ENCODE results near the gene ZNF777. TPM values are rescaled to one million over a fixed set of nuclear protein-coding genes. Genes with fewer than 3 reads are reported as not detected.
"Not testable (repeated sequence)": the region's sequence is repeated elsewhere in the genome, so short reads cannot be mapped to it uniquely, and the experiment has no call there.

Gene ZNF777
- total RNA-seq, 2 experiments from 2014 or later: 13.3 to 16.4 TPM

GRCh38 chr7:149495785-149496641, 35.2 kb upstream of the ZNF777 start:
- Mint-ChIP-seq H3K4me3 (peak overlapping the region; percentile 93), H3K27ac (peak overlapping the region; percentile 91), H3K4me1 (peaks cover 31% of the 10 kb centered on the region), H3K27me3 (no peaks in the 10 kb centered on the region), H3K36me3 (ENCODE audit: low read depth) (peaks cover 36% of the 10 kb centered on the region), H3K9me3 (ENCODE audit: low read depth) (no peaks in the 10 kb centered on the region)
- ChIA-PET POLR2A (interaction anchor here (0.6 to 1.3 kb wide), 4 partner anchors 36 to 263 kb away, joined by 3 to 8 read pairs (median 4); no protein-coding TSS in a partner anchor), CTCF (interaction anchor here (0.6 to 1.4 kb wide), 9 partner anchors 8 to 301 kb away, joined by 3 to 4 read pairs (median 3); partner anchors contain the start of gene ZNF282)
- DNase-seq: peak; percentile 38
- ATAC-seq: no peak
- intact Hi-C loops (cut with DNase I, micrococcal nuclease): loop anchor here (2.0 to 5.0 kb wide), 8 partner anchors 34 to 489 kb away; partner anchors contain the start of genes PDIA4 (in 1 of the 2), ZNF282 (in 1 of the 2), ZNF777 (in 1 of the 2) and ZNF862 (in 1 of the 2)

GRCh38 chr7:149494738-149495368, 34.0 kb upstream of the ZNF777 start:
- Mint-ChIP-seq H3K27ac (peak overlapping the region; percentile 64), H3K27me3 (no peaks in the 10 kb centered on the region), H3K4me1 (peaks cover 28% of the 10 kb centered on the region), H3K9me3 (ENCODE audit: low read depth) (no peaks in the 10 kb centered on the region), H3K36me3 (ENCODE audit: low read depth) (peaks cover 46% of the 10 kb centered on the region), H3K4me3 (no peak overlapping the region)
- DNase-seq (no peak), ATAC-seq (no peak)
- ChIA-PET POLR2A (interaction anchor here (0.6 to 1.3 kb wide), 2 partner anchors 34 to 252 kb away, joined by 4 read pairs; no protein-coding TSS in a partner anchor), CTCF (interaction anchor here (0.8 to 1.3 kb wide), 2 partner anchors 33 to 185 kb away, joined by 3 to 4 read pairs; no protein-coding TSS in a partner anchor)
- intact Hi-C loops (cut with DNase I, micrococcal nuclease): loop anchor here (5.0 kb wide), 3 partner anchors 33 to 488 kb away; partner anchors contain the start of genes ZNF282 (in 1 of the 2) and ZNF777 (in 1 of the 2)

- intact Hi-C loops (cut with DNase I, micrococcal nuclease); POLR2A ChIA-PET; ATAC-seq: not testable (repeated sequence)
Observed at GRCh38 chr7:149493975-149494374, 33.1 kb upstream of the ZNF777 start.

GRCh38 chr7:149493366-149493765, 32.5 kb upstream of the ZNF777 start:
- CTCF ChIA-PET: no interaction called here
- POLR2A ChIA-PET: no interaction called here
- Mint-ChIP-seq H3K4me3 (no peak overlapping the region), H3K9me3 (ENCODE audit: low read depth) (no peaks in the 10 kb centered on the region), H3K27ac (no peak overlapping the region), H3K27me3 (no peaks in the 10 kb centered on the region), H3K36me3 (ENCODE audit: low read depth) (peaks cover 48% of the 10 kb centered on the region), H3K4me1 (peaks cover 28% of the 10 kb centered on the region)
- ATAC-seq (no peak), DNase-seq (no peak)
- intact Hi-C loops (cut with DNase I, micrococcal nuclease): no loop called here

More at GRCh38 chr7:149493975-149494374, 33.1 kb upstream of the ZNF777 start:
- H3K4me3 Mint-ChIP-seq; H3K27ac Mint-ChIP-seq; H3K27me3 Mint-ChIP-seq; DNase-seq; H3K9me3 Mint-ChIP-seq (ENCODE audit: low read depth); CTCF ChIA-PET: not testable (repeated sequence)
- Mint-ChIP-seq H3K36me3 (ENCODE audit: low read depth) (peaks cover 46% of the 10 kb centered on the region), H3K4me1 (peaks cover 28% of the 10 kb centered on the region)

GRCh38 chr7:149490083-149490760, 29.4 kb upstream of the ZNF777 start:
- POLR2A ChIA-PET: no interaction called here
- H3K27ac Mint-ChIP-seq: no peak overlapping the region
- peaks cover 13% of the 10 kb centered on the region for H3K4me1 Mint-ChIP-seq
- CTCF ChIA-PET: no interaction called here
- ATAC-seq (no peak), DNase-seq (no peak)
- no peak overlapping the region for H3K4me3 Mint-ChIP-seq
- no peaks in the 10 kb centered on the region for H3K27me3 Mint-ChIP-seq
- no peaks in the 10 kb centered on the region for H3K9me3 Mint-ChIP-seq (ENCODE audit: low read depth)
- peaks cover 65% of the 10 kb centered on the region for H3K36me3 Mint-ChIP-seq (ENCODE audit: low read depth)
- intact Hi-C loops (cut with DNase I, micrococcal nuclease): no loop called here

- peaks cover 6% of the 10 kb centered on the region for H3K4me1 Mint-ChIP-seq
- H3K36me3 Mint-ChIP-seq (ENCODE audit: low read depth): peaks cover 66% of the 10 kb centered on the region
- no peak overlapping the region for H3K27ac Mint-ChIP-seq
- H3K27me3 Mint-ChIP-seq: no peaks in the 10 kb centered on the region
- DNase-seq: no peak
- H3K4me3 Mint-ChIP-seq: no peak overlapping the region
- no peak for ATAC-seq
- no peaks in the 10 kb centered on the region for H3K9me3 Mint-ChIP-seq (ENCODE audit: low read depth)
- intact Hi-C loops (cut with DNase I, micrococcal nuclease): no loop called here
- ChIA-PET CTCF (no interaction called here), POLR2A (no interaction called here)
Observed at GRCh38 chr7:149489391-149490024, 28.6 kb upstream of the ZNF777 start.

- peaks cover 9% of the 10 kb centered on the region for H3K9me3 Mint-ChIP-seq (ENCODE audit: low read depth)
- no peaks in the 10 kb centered on the region for H3K4me1 Mint-ChIP-seq
- no peak overlapping the region for H3K4me3 Mint-ChIP-seq
- no peak overlapping the region for H3K27ac Mint-ChIP-seq
- no peak for DNase-seq
- ATAC-seq: no peak
- POLR2A ChIA-PET: interaction anchor here (0.7 kb wide), 1 partner anchor 20 kb away, joined by 4 read pairs; no protein-coding TSS in a partner anchor
- peaks cover 53% of the 10 kb centered on the region for H3K36me3 Mint-ChIP-seq (ENCODE audit: low read depth)
- H3K27me3 Mint-ChIP-seq: no peaks in the 10 kb centered on the region
- intact Hi-C loops (cut with DNase I, micrococcal nuclease): no loop called here
- CTCF ChIA-PET: interaction anchor here (0.6 to 1.1 kb wide), 3 partner anchors 10 to 250 kb away, joined by 3 to 4 read pairs (median 4); no protein-coding TSS in a partner anchor
Observed at GRCh38 chr7:149479568-149479967, 18.7 kb upstream of the ZNF777 start.

GRCh38 chr7:149478754-149479153, 17.9 kb upstream of the ZNF777 start:
- Mint-ChIP-seq H3K36me3 (ENCODE audit: low read depth) (peaks cover 56% of the 10 kb centered on the region), H3K27me3 (no peaks in the 10 kb centered on the region), H3K27ac (no peak overlapping the region), H3K4me3 (no peak overlapping the region), H3K4me1 (no peaks in the 10 kb centered on the region), H3K9me3 (ENCODE audit: low read depth) (peaks cover 9% of the 10 kb centered on the region)
- intact Hi-C loops (cut with DNase I, micrococcal nuclease): no loop called here
- ATAC-seq (no peak), DNase-seq (no peak)
- ChIA-PET CTCF (no interaction called here), POLR2A (interaction anchor here (0.6 kb wide), 1 partner anchor 18 kb away, joined by 3 read pairs; the partner anchor contains the start of gene ZNF777)

GRCh38 chr7:149477494-149478443, 16.9 kb upstream of the ZNF777 start:
- DNase-seq: no peak
- ChIA-PET CTCF (interaction anchor here (1.4 kb wide), 1 partner anchor 13 kb away, joined by 3 read pairs; no protein-coding TSS in a partner anchor), POLR2A (no interaction called here)
- no peak overlapping the region for H3K4me3 Mint-ChIP-seq
- H3K9me3 Mint-ChIP-seq (ENCODE audit: low read depth): peaks cover 9% of the 10 kb centered on the region
- no peaks in the 10 kb centered on the region for H3K4me1 Mint-ChIP-seq
- no peak overlapping the region for H3K27ac Mint-ChIP-seq
- intact Hi-C loops (cut with DNase I, micrococcal nuclease): no loop called here
- H3K27me3 Mint-ChIP-seq: no peaks in the 10 kb centered on the region
- no peak for ATAC-seq
- peaks cover 62% of the 10 kb centered on the region for H3K36me3 Mint-ChIP-seq (ENCODE audit: low read depth)

GRCh38 chr7:149476791-149477190, 15.9 kb upstream of the ZNF777 start:
- DNase-seq (no peak), ATAC-seq (no peak)
- Mint-ChIP-seq H3K9me3 (ENCODE audit: low read depth) (peaks cover 9% of the 10 kb centered on the region), H3K27ac (no peak overlapping the region), H3K4me1 (no peaks in the 10 kb centered on the region), H3K4me3 (no peak overlapping the region), H3K36me3 (ENCODE audit: low read depth) (peaks cover 69% of the 10 kb centered on the region), H3K27me3 (no peaks in the 10 kb centered on the region)
- intact Hi-C loops (cut with DNase I, micrococcal nuclease): no loop called here
- CTCF ChIA-PET: interaction anchor here (1.4 kb wide), 1 partner anchor 12 kb away, joined by 3 read pairs; no protein-coding TSS in a partner anchor
- POLR2A ChIA-PET: no interaction called here

Data from activated CD4-positive, alpha-beta T cell treated with anti-CD3 and anti-CD28 coated beads for 36 hours (primary cell).